Measurements from ENCODE around the gene WDR46.

Gene WDR46

GRCh38 chr6:33288921-33289783, at the start of gene WDR46, which contains the start of gene PFDN6:
WDR46 (minus strand) TSS chr6:33289239; CDS start chr6:33289170, 69 bp downstream.
PFDN6 (plus strand) TSS chr6:33289601; CDS start chr6:33289857, 256 bp downstream.
- peak; percentile 91 for DNase-seq

- DNase-seq, result no peak
Observed at GRCh38 chr6:33336495-33336894, 47.5 kb upstream of the WDR46 start.

GRCh38 chr6:33335916-33336315, 46.9 kb upstream of the WDR46 start:
- no peak for DNase-seq

GRCh38 chr6:33333666-33334065, 44.6 kb upstream of the WDR46 start:
- no peak for DNase-seq

GRCh38 chr6:33330736-33331135, 41.7 kb upstream of the WDR46 start:
- no peak for DNase-seq

GRCh38 chr6:33329058-33329457, 40.0 kb upstream of the WDR46 start:
- no peak for DNase-seq

- DNase-seq, result no peak
Observed at GRCh38 chr6:33324125-33324524, 35.1 kb upstream of the WDR46 start.

GRCh38 chr6:33323623-33323948, 34.5 kb upstream of the WDR46 start:
- peak; percentile 53 for DNase-seq

- no peak for DNase-seq
Observed at GRCh38 chr6:33321227-33321626, 32.2 kb upstream of the WDR46 start.

- DNase-seq, result no peak
Observed at GRCh38 chr6:33320315-33321181, 31.5 kb upstream of the WDR46 start.

- no peak for DNase-seq
Observed at GRCh38 chr6:33319939-33320314, 30.9 kb upstream of the WDR46 start.

GRCh38 chr6:33318426-33319073, 29.5 kb upstream of the WDR46 start:
- DNase-seq, result no peak

- peak; percentile 98 for DNase-seq
Observed at GRCh38 chr6:33317669-33318425, 28.8 kb upstream of the WDR46 start, which contains the start of gene ZBTB22. ZBTB22 (minus strand) TSS chr6:33317744; CDS start chr6:33316916, 828 bp downstream.

- DNase-seq, result no peak
Observed at GRCh38 chr6:33317419-33317668, 28.3 kb upstream of the WDR46 start.

GRCh38 chr6:33316603-33317418, 27.8 kb upstream of the WDR46 start:
- no peak for DNase-seq

- DNase-seq, result no peak
Observed at GRCh38 chr6:33315793-33316602, 27.0 kb upstream of the WDR46 start.

- no peak for DNase-seq
Observed at GRCh38 chr6:33314943-33315792, 26.1 kb upstream of the WDR46 start.

GRCh38 chr6:33314515-33314942, 25.5 kb upstream of the WDR46 start:
- DNase-seq, result peak; percentile 39

GRCh38 chr6:33313709-33314514, 24.9 kb upstream of the WDR46 start, which contains the start of gene TAPBP:
TAPBP (minus strand) TSS chr6:33314078; CDS start chr6:33314041, 37 bp downstream.
- peak; percentile 39 for DNase-seq

All from NCI-H345 (cell line).